ENCODE data around the gene ABHD16B. TPM values are rescaled to one million over a fixed set of nuclear protein-coding genes. Genes with fewer than 3 reads are reported as not detected.
A peak's percentile ranks its signal among the peaks of the same experiment; 100 is the strongest.

The ABHD16B gene
- total and polyA plus RNA-seq, 2 of the 13 experiments (the other 11 are each of a cell fraction or from before 2014, with no cell fraction given): not detected

DNA sequence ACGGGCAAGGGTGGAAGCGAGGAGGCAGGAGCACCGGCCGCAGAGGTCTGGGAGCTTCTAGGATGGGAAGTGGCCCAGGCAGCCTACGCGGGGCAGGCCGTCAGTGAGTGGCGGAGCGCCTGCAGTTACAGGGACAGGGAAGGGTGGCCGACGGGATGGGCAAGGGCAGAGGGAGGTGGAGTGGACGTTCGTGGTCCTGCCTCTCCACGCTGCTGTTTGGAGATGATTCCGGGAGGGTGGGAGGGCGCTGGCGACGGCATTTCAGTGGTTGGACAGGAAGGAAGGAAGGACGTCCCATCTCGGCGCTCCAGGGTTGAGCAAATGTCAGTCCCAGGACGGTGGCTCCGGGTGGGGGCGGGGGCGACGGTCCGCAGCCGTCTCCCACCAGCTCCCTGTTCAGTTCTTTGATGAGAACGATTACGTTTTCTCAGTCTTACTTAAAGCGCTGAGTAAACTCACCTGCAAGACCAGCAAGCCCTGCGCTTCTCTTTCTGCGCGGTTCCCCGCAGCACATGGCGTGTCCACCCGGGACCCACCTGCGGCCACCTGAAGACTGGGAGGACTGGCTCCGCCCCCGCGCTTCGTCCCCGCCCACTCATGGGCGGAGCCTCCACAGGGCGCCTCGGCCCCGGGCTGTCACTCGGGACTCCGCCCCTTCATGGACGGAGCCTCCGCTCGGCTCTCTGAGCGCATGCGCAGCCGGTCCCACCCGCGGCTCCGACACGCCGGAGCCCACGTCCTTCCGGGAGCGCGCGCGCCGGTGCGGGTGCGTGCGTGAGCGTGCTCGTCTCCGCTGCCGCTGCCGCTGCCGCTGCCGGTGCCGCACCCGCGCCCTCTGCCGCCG, 33.3 kb downstream of the ABHD16B start, which contains the start of gene DNAJC5 (continued):
- TF ChIP-seq ETV5 (CRISPR knock-in tag; IDR thresholded peaks at IDR 0.05; ENCODE audit: borderline replicate concordance) (peak; percentile 68), ZNF20 (CRISPR knock-in tag; IDR thresholded peaks at IDR 0.05) (no peak), DPF2 (CRISPR knock-in tag; IDR thresholded peaks at IDR 0.05; ENCODE audit: borderline replicate concordance, low read depth) (no peak), TRIM24 (CRISPR knock-in tag; IDR thresholded peaks at IDR 0.05) (0 out of 2 replicates have a peak, but pooled peaks have one; percentile 1), ZFX (CRISPR knock-in tag; IDR thresholded peaks at IDR 0.05; ENCODE audit: low read depth) (peak; percentile 21), IKZF4 (CRISPR knock-in tag; IDR thresholded peaks at IDR 0.05; ENCODE audit: borderline replicate concordance, low read depth, not compliant biosample characterization) (peak; percentile 17), FOXO1 (CRISPR knock-in tag; IDR thresholded peaks at IDR 0.05) (0 out of 2 replicates have a peak, but pooled peaks have one; percentile 46), NPAS2 (CRISPR knock-in tag; IDR thresholded peaks at IDR 0.05; ENCODE audit: borderline replicate concordance) (no peak), BCL6 (CRISPR knock-in tag; IDR thresholded peaks at IDR 0.05) (peak; percentile 52), ZNF333 (CRISPR knock-in tag; IDR thresholded peaks at IDR 0.05; ENCODE audit: borderline replicate concordance) (peak; percentile 7; the same call in 1 of the 2 replicates), FOXJ3 (CRISPR knock-in tag; IDR thresholded peaks at IDR 0.05; ENCODE audit: borderline replicate concordance) (no peak), RFXAP (CRISPR knock-in tag; IDR thresholded peaks at IDR 0.05; ENCODE audit: borderline replicate concordance) (peak; percentile 79; the same call in 1 of the 2 replicates)
- TF ChIP-seq, protein P1, sequence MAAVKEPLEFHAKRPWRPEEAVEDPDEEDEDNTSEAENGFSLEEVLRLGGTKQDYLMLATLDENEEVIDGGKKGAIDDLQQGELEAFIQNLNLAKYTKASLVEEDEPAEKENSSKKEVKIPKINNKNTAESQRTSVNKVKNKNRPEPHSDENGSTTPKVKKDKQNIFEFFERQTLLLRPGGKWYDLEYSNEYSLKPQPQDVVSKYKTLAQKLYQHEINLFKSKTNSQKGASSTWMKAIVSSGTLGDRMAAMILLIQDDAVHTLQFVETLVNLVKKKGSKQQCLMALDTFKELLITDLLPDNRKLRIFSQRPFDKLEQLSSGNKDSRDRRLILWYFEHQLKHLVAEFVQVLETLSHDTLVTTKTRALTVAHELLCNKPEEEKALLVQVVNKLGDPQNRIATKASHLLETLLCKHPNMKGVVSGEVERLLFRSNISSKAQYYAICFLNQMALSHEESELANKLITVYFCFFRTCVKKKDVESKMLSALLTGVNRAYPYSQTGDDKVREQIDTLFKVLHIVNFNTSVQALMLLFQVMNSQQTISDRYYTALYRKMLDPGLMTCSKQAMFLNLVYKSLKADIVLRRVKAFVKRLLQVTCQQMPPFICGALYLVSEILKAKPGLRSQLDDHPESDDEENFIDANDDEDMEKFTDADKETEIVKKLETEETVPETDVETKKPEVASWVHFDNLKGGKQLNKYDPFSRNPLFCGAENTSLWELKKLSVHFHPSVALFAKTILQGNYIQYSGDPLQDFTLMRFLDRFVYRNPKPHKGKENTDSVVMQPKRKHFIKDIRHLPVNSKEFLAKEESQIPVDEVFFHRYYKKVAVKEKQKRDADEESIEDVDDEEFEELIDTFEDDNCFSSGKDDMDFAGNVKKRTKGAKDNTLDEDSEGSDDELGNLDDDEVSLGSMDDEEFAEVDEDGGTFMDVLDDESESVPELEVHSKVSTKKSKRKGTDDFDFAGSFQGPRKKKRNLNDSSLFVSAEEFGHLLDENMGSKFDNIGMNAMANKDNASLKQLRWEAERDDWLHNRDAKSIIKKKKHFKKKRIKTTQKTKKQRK (IDR thresholded peaks at IDR 0.05; ENCODE audit: low read length): no peak
- TF ChIP-seq, protein P2, sequence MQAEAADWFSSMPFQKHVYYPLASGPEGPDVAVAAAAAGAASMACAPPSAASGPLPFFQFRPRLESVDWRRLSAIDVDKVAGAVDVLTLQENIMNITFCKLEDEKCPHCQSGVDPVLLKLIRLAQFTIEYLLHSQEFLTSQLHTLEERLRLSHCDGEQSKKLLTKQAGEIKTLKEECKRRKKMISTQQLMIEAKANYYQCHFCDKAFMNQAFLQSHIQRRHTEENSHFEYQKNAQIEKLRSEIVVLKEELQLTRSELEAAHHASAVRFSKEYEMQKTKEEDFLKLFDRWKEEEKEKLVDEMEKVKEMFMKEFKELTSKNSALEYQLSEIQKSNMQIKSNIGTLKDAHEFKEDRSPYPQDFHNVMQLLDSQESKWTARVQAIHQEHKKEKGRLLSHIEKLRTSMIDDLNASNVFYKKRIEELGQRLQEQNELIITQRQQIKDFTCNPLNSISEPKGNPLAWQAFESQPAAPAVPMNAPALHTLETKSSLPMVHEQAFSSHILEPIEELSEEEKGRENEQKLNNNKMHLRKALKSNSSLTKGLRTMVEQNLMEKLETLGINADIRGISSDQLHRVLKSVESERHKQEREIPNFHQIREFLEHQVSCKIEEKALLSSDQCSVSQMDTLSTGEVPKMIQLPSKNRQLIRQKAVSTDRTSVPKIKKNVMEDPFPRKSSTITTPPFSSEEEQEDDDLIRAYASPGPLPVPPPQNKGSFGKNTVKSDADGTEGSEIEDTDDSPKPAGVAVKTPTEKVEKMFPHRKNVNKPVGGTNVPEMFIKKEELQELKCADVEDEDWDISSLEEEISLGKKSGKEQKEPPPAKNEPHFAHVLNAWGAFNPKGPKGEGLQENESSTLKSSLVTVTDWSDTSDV (CRISPR knock-in tag; IDR thresholded peaks at IDR 0.05): peak; percentile 96
- TF ChIP-seq, protein P3, sequence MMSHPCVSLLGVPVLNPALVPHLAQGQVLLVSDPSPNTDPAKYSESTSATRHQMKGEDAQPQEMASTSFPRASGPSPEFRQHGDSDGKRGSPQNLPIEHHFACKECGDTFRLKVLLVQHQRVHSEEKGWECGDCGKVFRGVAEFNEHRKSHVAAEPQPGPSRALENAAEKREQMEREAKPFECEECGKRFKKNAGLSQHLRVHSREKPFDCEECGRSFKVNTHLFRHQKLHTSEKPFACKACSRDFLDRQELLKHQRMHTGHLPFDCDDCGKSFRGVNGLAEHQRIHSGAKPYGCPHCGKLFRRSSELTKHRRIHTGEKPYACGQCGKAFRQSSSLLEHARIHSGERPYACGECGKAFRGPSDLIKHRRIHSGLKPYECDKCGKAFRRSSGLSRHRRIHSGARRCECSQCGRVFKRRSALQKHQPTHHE (CRISPR knock-in tag; IDR thresholded peaks at IDR 0.05; ENCODE audit: borderline replicate concordance): no peak
- TF ChIP-seq, protein P4, sequence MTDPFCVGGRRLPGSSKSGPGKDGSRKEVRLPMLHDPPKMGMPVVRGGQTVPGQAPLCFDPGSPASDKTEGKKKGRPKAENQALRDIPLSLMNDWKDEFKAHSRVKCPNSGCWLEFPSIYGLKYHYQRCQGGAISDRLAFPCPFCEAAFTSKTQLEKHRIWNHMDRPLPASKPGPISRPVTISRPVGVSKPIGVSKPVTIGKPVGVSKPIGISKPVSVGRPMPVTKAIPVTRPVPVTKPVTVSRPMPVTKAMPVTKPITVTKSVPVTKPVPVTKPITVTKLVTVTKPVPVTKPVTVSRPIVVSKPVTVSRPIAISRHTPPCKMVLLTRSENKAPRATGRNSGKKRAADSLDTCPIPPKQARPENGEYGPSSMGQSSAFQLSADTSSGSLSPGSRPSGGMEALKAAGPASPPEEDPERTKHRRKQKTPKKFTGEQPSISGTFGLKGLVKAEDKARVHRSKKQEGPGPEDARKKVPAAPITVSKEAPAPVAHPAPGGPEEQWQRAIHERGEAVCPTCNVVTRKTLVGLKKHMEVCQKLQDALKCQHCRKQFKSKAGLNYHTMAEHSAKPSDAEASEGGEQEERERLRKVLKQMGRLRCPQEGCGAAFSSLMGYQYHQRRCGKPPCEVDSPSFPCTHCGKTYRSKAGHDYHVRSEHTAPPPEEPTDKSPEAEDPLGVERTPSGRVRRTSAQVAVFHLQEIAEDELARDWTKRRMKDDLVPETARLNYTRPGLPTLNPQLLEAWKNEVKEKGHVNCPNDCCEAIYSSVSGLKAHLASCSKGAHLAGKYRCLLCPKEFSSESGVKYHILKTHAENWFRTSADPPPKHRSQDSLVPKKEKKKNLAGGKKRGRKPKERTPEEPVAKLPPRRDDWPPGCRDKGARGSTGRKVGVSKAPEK (CRISPR knock-in tag; IDR thresholded peaks at IDR 0.05; ENCODE audit: borderline replicate concordance): 0 out of 2 replicates have a peak, but pooled peaks have one; percentile 59

Data from HepG2 (cell line).